NB4 (cell line): Measurements from ENCODE around the gene TBL1XR1.
"Not testable (repeated sequence)": the region's sequence is repeated elsewhere in the genome, so short reads cannot be mapped to it uniquely, and the experiment has no call there.

Experiments used
- DNase-seq: peaks from one replicate; pipeline ENCODE4 v3.0.0; 2010; ENCODE audit warnings: low read depth
- H3K4me3 ChIP-seq: one replicate; pipeline ENCODE4 v1.5.1; 2011; ENCODE audit warnings: mild to moderate bottlenecking, low read depth, low read length, moderate library complexity
- MYC ChIP-seq: IDR thresholded peaks from 2 replicates; pipeline ENCODE4 v1.6.1; 2011; ENCODE audit warnings: low read depth, low read length
- POLR2A ChIP-seq: IDR thresholded peaks from 2 replicates; pipeline ENCODE4 v1.6.1; 2011; ENCODE audit warnings: mild to moderate bottlenecking; ENCODE audit not compliant: insufficient read length; ENCODE audit errors: extremely low read depth
- TF ChIP-seq, protein P1 (sequence below): IDR thresholded peaks from 2 replicates; pipeline ENCODE4 v1.6.1; 2011; ENCODE audit warnings: low read depth, low read length
- TF ChIP-seq, protein P2 (sequence below): IDR thresholded peaks from one replicate; pipeline ENCODE4 v1.5.1; 2012; ENCODE audit warnings: low read depth, low read length

The TBL1XR1 gene

DNA sequence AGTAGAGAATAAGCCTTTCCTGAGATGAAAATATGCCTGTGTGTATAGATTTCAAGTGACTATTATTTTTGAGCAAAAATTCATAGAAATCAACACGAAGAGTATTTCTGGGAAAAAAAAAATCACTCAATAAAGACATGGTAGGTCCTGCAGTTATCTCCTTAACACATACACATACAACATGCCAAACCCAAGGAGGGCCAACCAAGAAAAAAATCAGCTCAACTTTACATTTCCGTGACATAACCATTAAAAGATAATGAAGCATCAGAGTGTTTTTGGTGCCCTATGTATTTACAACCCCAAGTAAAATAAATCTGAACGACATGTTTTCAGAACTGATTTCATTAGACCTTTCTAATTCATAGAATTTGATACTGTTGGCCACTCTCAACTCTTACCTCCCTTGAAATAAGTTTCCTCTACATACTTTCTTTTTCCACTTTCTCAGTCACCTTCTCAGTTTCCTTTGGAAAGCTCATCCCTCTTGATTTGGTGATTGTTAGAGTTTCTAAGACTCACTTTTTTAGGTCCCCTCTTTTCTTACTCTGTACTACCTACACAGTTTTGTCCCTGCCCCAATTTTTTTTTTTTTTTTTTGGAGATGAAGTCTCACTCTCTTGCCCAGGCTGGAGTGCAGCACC, 162.3 kb downstream of the TBL1XR1 start:
- no peak for TF ChIP-seq POLR2A
- TF ChIP-seq, protein P1, sequence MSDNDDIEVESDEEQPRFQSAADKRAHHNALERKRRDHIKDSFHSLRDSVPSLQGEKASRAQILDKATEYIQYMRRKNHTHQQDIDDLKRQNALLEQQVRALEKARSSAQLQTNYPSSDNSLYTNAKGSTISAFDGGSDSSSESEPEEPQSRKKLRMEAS: no peak
- TF ChIP-seq, protein P2, sequence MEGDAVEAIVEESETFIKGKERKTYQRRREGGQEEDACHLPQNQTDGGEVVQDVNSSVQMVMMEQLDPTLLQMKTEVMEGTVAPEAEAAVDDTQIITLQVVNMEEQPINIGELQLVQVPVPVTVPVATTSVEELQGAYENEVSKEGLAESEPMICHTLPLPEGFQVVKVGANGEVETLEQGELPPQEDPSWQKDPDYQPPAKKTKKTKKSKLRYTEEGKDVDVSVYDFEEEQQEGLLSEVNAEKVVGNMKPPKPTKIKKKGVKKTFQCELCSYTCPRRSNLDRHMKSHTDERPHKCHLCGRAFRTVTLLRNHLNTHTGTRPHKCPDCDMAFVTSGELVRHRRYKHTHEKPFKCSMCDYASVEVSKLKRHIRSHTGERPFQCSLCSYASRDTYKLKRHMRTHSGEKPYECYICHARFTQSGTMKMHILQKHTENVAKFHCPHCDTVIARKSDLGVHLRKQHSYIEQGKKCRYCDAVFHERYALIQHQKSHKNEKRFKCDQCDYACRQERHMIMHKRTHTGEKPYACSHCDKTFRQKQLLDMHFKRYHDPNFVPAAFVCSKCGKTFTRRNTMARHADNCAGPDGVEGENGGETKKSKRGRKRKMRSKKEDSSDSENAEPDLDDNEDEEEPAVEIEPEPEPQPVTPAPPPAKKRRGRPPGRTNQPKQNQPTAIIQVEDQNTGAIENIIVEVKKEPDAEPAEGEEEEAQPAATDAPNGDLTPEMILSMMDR: no peak
- TF ChIP-seq MYC: no peak
- no peak for DNase-seq
- no peak overlapping the region for H3K4me3 ChIP-seq

DNA sequence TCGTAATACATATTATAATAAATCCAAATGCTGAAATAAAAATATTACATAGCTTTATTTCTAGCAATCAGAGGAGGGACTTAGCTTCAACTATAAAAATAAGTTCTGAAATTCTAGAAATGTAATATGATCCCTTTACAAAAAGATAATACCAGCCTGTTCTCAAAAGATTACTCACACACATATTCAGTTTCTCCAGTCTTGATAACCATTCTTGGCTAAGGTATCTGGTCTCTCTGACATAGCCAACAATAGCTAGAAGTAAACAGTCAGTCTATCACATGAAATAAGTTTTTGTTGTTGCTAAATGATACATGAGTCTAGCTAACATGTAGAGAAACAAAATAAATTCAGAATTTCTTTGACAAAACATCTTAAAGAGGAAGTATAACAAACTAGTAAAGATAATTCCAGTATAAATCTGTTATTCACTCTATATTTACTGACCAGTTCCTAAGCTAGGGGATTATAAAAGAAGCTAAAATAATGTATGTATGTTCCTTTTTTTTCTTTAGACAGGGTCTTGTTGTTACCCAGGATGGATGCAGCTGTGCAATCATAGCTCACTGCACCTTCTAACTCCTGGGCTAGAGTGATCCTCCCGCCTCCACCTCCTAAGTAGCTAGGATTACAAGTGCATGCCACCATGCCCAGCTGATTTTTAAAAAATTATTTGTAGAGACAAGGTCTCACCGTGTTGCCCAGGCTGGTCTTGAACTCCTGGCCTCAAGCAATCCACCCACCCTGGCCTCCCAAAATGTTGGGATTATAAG, 170.6 kb downstream of the TBL1XR1 start:
- DNase-seq: no peak
- no peak overlapping the region for H3K4me3 ChIP-seq
- no peak for TF ChIP-seq MYC
- no peak for TF ChIP-seq POLR2A
- TF ChIP-seq, protein P1: no peak
- TF ChIP-seq, protein P2: no peak

DNA sequence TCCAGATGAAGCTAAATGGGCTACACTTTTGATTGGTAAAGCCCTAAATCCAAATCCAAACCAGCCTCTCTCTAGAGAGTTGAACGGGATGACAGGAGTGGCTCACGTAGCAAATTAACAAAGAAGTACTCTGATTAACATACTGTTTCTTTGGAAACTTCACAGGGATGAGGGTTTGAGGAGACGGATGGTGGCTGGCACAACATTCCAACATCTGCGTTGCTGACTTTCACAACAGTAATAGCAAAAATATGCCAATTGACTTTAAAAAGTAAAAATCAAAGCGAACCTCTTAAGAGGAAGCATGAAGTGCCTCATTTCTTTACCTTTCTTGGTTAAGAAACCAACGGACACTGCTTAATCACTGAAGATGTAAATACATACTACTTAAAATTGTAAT, 181.4 kb downstream of the TBL1XR1 start:
- DNase-seq: no peak
- no peak for TF ChIP-seq POLR2A
- TF ChIP-seq MYC: no peak
- TF ChIP-seq, protein P2: no peak
- TF ChIP-seq, protein P1: no peak
- H3K4me3 ChIP-seq: no peak overlapping the region

DNA sequence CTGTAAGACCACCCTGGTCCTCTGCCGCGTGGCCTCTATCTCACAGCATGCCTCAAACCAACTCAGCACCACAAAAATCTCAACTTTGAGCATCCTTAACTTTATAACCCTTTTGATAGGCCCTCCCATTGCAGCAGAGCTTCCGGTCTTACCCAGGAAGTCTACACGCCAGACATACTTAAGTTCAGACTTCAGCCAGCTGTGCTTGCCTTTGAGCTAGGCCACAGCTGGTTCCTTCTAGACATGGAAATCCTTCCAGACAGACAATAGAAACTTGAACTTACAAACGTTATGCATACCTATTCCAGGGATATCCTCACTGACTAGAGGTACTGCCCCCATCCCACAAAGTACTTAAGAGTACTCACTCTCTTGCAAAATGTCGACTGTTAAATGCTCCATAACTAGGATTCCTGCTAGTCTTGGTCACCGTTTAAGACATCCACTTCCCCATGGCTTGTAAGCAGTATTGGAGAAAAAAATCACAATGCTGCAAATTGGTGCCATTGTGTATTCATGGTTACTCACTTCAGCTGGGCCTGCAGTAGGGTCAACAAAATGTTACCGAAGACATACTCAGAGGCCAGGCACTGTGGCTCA, 183.5 kb downstream of the TBL1XR1 start:
- no peak overlapping the region for H3K4me3 ChIP-seq
- TF ChIP-seq, protein P2: no peak
- TF ChIP-seq POLR2A (no peak), MYC (no peak)
- TF ChIP-seq, protein P1: no peak
- no peak for DNase-seq

DNA sequence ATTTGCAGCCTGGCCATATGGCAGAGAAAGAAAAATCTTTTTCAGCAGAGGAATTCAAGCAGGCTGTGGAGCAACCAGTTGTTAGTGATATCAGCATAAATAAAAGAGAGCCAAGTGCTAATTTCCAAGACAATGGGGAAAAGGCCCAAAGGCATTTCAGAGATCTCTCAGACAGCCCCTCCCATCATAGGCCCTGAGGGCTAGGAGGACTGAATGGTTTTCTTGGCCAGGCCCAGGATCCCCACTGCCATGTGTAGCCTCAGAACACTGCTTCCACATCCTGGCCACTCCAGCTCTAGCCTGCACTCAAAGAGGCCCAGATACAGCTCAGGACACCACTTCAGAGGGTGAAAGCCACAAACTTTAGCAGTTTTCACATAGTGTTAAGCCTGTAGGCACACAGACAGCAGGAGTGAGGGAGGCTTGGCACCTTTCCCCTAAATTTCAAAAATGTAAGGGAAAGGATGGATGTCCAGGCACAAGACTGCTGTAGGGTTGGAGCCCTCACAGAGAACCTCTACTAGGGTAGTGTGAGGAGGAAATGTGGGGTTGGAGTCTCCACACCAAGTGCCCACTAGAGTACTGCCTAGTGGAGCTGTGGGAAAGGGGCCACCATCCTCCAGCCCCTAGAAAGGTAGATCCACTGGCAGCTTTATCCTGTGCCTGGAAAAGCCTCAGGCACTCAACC, 191.4 kb downstream of the TBL1XR1 start:
- DNase-seq: no peak
- TF ChIP-seq, protein P1: no peak
- TF ChIP-seq, protein P2: no peak
- TF ChIP-seq MYC (no peak), POLR2A (no peak)
- H3K4me3 ChIP-seq: no peak overlapping the region

DNA sequence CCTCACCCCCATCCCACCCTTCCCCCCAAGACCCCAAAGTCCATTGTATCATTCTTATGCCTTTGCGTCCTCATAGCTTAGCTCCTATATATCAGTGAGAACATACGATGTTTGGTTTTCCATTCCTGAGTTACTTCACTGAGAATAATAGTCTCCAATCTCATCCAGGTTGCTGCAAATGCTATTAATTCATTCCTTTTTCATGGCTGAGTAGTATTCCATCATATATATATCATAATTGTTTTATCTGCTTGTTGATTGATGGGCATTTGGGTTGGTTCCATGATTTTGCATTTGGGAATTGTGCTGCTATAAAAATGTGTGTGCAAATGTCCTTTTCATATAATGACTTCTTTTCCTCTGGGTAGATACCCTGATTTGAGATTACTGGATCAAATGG, 197.1 kb downstream of the TBL1XR1 start:
- not testable (repeated sequence) for H3K4me3 ChIP-seq, DNase-seq
